NT2/D1 (cell line): ENCODE data around the gene CCDC137.
A peak's percentile ranks its signal among the peaks of the same experiment; 100 is the strongest.

Experiments
- DNase-seq: peaks from one replicate; pipeline ENCODE4 v3.0.0-alpha.2; 2011; ENCODE audit warnings: low read depth, low spot score
- H3K27me3 ChIP-seq: 2 replicates; pipeline ENCODE4 v1.6.0; 2011; ENCODE audit warnings: mild to moderate bottlenecking; ENCODE audit not compliant: insufficient read length, insufficient read depth
- H3K36me3 ChIP-seq: 2 replicates; pipeline ENCODE4 v1.6.1; 2011; ENCODE audit warnings: mild to moderate bottlenecking, low read length, mixed read lengths; ENCODE audit not compliant: insufficient read depth, insufficient read length
- H3K4me1 ChIP-seq: 2 replicates; pipeline ENCODE4 v1.5.1; 2011; ENCODE audit not compliant: insufficient read depth, insufficient read length
- H3K4me3 ChIP-seq: 2 replicates; pipeline ENCODE4 v1.5.1; 2011; ENCODE audit warnings: low read depth; ENCODE audit not compliant: insufficient read length
- H3K9ac ChIP-seq: 2 replicates; pipeline ENCODE4 v1.6.0; 2011; ENCODE audit warnings: low read depth; ENCODE audit not compliant: insufficient read length
- H3K9me3 ChIP-seq: 2 replicates; pipeline ENCODE4 v1.5.1; 2011; ENCODE audit warnings: mild to moderate bottlenecking, low read length; ENCODE audit not compliant: insufficient read depth
- SUZ12 ChIP-seq: IDR thresholded peaks from 2 replicates; pipeline ENCODE4 v1.6.1; 2011; ENCODE audit not compliant: insufficient read length, insufficient read depth; ENCODE audit errors: extremely low read depth
- YY1 ChIP-seq: IDR thresholded peaks from 2 replicates; pipeline ENCODE4 v1.6.1; 2011; ENCODE audit not compliant: insufficient read length, insufficient read depth
- ZNF274 ChIP-seq: IDR thresholded peaks from 2 replicates; pipeline ENCODE4 v1.6.1; 2011; ENCODE audit warnings: mild to moderate bottlenecking, low read depth, low read length

Gene CCDC137

GRCh38 chr17:81635973-81636504 lies 30.5 kb upstream of the CCDC137 start:
- H3K4me1 ChIP-seq, result peaks cover 4% of the 10 kb centered on the region
- TF ChIP-seq ZNF274, result no peak
- TF ChIP-seq SUZ12, result no peak
- TF ChIP-seq YY1, result no peak
- no peaks in the 10 kb centered on the region for H3K9me3 ChIP-seq
- no peak for DNase-seq
- peak overlapping the region; percentile 93 for H3K4me3 ChIP-seq
- no peaks in the 10 kb centered on the region for H3K27me3 ChIP-seq
- H3K9ac ChIP-seq, result peak overlapping the region; percentile 94
- peaks cover 26% of the 10 kb centered on the region for H3K36me3 ChIP-seq

- TF ChIP-seq SUZ12 (no peak), ZNF274 (no peak), YY1 (no peak)
- Histone ChIP-seq H3K4me3 (peak within 1 kb of the TSS; percentile 93), H3K9me3 (no peaks in the 10 kb centered on the region), H3K4me1 (peaks cover 2% of the 10 kb centered on the region), H3K9ac (peak within 1 kb of the TSS; percentile 94), H3K36me3 (peaks cover 21% of the 10 kb centered on the region), H3K27me3 (no peaks in the 10 kb centered on the region)
- peak; percentile 64 for DNase-seq
These were observed 29.8 kb upstream of the CCDC137 start, which contains the start of the genes NPLOC4 and TSPAN10 for GRCh38 chr17:81636505-81637288. TSS of gene NPLOC4 (minus strand) at chr17:81637112. CDS start at chr17:81636930, 182 bp downstream. TSS of gene TSPAN10 (plus strand) at chr17:81637196. CDS start at chr17:81642413, 5,217 bp downstream.

- Histone ChIP-seq H3K4me1 (peaks cover 10% of the 10 kb centered on the region), H3K9ac (no peak overlapping the region), H3K27me3 (no peaks in the 10 kb centered on the region), H3K36me3 (peaks cover 9% of the 10 kb centered on the region), H3K9me3 (no peaks in the 10 kb centered on the region), H3K4me3 (no peak overlapping the region)
- DNase-seq, result no peak
- TF ChIP-seq SUZ12, result no peak
- TF ChIP-seq YY1, result no peak
- TF ChIP-seq ZNF274, result no peak
These were observed 27.9 kb upstream of the CCDC137 start for GRCh38 chr17:81638683-81639082.

GRCh38 chr17:81640011-81640410 lies 26.5 kb upstream of the CCDC137 start:
- Histone ChIP-seq H3K4me3 (no peak overlapping the region), H3K9me3 (no peaks in the 10 kb centered on the region), H3K27me3 (no peaks in the 10 kb centered on the region), H3K4me1 (peaks cover 10% of the 10 kb centered on the region), H3K9ac (no peak overlapping the region), H3K36me3 (peaks cover 6% of the 10 kb centered on the region)
- TF ChIP-seq SUZ12, result no peak
- TF ChIP-seq ZNF274, result no peak
- TF ChIP-seq YY1, result no peak
- no peak for DNase-seq

GRCh38 chr17:81641825-81642489 lies 24.6 kb upstream of the CCDC137 start:
- no peak for DNase-seq
- Histone ChIP-seq H3K9me3 (no peaks in the 10 kb centered on the region), H3K36me3 (no peaks in the 10 kb centered on the region), H3K4me3 (no peak overlapping the region), H3K9ac (peak overlapping the region; percentile 36), H3K4me1 (peaks cover 10% of the 10 kb centered on the region), H3K27me3 (no peaks in the 10 kb centered on the region)
- TF ChIP-seq SUZ12 (no peak), YY1 (no peak), ZNF274 (no peak)

GRCh38 chr17:81644496-81644895 lies 22.0 kb upstream of the CCDC137 start:
- H3K9me3 ChIP-seq, result no peaks in the 10 kb centered on the region
- no peaks in the 10 kb centered on the region for H3K36me3 ChIP-seq
- no peak for DNase-seq
- peaks cover 19% of the 10 kb centered on the region for H3K4me1 ChIP-seq
- peaks cover 15% of the 10 kb centered on the region for H3K27me3 ChIP-seq
- no peak overlapping the region for H3K4me3 ChIP-seq
- TF ChIP-seq YY1 (no peak), SUZ12 (no peak), ZNF274 (no peak)
- no peak overlapping the region for H3K9ac ChIP-seq
